HG03064 (cell line): ENCODE results near the gene ZSWIM4.

Source experiments
- ATAC-seq: cut with Tn5 transposase; IDR thresholded peaks from one replicate; pipeline ENCODE4 v1.9.1; 2021; ENCODE audit warnings: low read depth; ENCODE audit not compliant: unreplicated experiment

ZSWIM4 gene

GRCh38 chr19:13804830-13805683 is 9.8 kb downstream of the ZSWIM4 start:
- ATAC-seq = no peak

- no peak for ATAC-seq
These were observed 11.5 kb downstream of the ZSWIM4 start for GRCh38 chr19:13806728-13807127.

GRCh38 chr19:13807421-13808021 is 12.3 kb downstream of the ZSWIM4 start:
- ATAC-seq = no peak

GRCh38 chr19:13808856-13809255 is 13.6 kb downstream of the ZSWIM4 start:
- ATAC-seq = no peak

GRCh38 chr19:13812544-13812943 is 17.3 kb downstream of the ZSWIM4 start:
- no peak for ATAC-seq

- ATAC-seq = no peak
These were observed 17.9 kb downstream of the ZSWIM4 start for GRCh38 chr19:13813147-13813546.

- no peak for ATAC-seq
These were observed 19.3 kb downstream of the ZSWIM4 start for GRCh38 chr19:13814550-13814949.

GRCh38 chr19:13817018-13817614 is 21.9 kb downstream of the ZSWIM4 start:
- ATAC-seq = no peak

- no peak for ATAC-seq
These were observed 22.6 kb downstream of the ZSWIM4 start for GRCh38 chr19:13817615-13818371.

GRCh38 chr19:13819238-13819637 is 24.0 kb downstream of the ZSWIM4 start:
- ATAC-seq = no peak

- ATAC-seq = no peak
These were observed 26.0 kb downstream of the ZSWIM4 start for GRCh38 chr19:13821292-13821691.

GRCh38 chr19:13823256-13823655 is 28.0 kb downstream of the ZSWIM4 start:
- ATAC-seq = no peak

- ATAC-seq = no peak
These were observed 28.7 kb downstream of the ZSWIM4 start for GRCh38 chr19:13823901-13824300.

- no peak for ATAC-seq
These were observed 29.5 kb downstream of the ZSWIM4 start for GRCh38 chr19:13824703-13825102.

- ATAC-seq = no peak
These were observed 30.5 kb downstream of the ZSWIM4 start for GRCh38 chr19:13825489-13826441.

- no peak for ATAC-seq
These were observed 31.5 kb downstream of the ZSWIM4 start for GRCh38 chr19:13826652-13827235.

GRCh38 chr19:13827656-13828055 is 32.4 kb downstream of the ZSWIM4 start:
- no peak for ATAC-seq

GRCh38 chr19:13830114-13830740 is 35.0 kb downstream of the ZSWIM4 start:
- ATAC-seq = no peak
